Kidney epithelial cell (primary cell): ENCODE measurements around the gene OR51B5. TPM values are rescaled to one million over a fixed set of nuclear protein-coding genes. Genes with fewer than 3 reads are reported as not detected.
"Not testable (repeated sequence)": the region's sequence is repeated elsewhere in the genome, so short reads cannot be mapped to it uniquely, and the experiment has no call there.

Experiments used
- DNase-seq: peaks from one replicate; pipeline ENCODE4 v3.0.0-alpha.2; 2010; ENCODE audit warnings: low read depth
- H3K27me3 ChIP-seq: 2 replicates; pipeline ENCODE4 v1.6.0; 2011; ENCODE audit warnings: low read length; ENCODE audit not compliant: control insufficient read depth, insufficient read depth
- H3K36me3 ChIP-seq: 2 replicates; pipeline ENCODE4 v1.5.1; 2011; ENCODE audit warnings: low read length; ENCODE audit not compliant: control insufficient read depth, insufficient read depth
- H3K4me3 ChIP-seq: 2 replicates; pipeline ENCODE4 v1.5.1; 2011; ENCODE audit warnings: low read depth, mild to moderate bottlenecking, control low read depth, low read length
- CTCF ChIP-seq: IDR thresholded peaks from 2 replicates; pipeline ENCODE4 v1.5.1; 2011; ENCODE audit warnings: mild to moderate bottlenecking, moderate library complexity, low read length, control low read depth, inconsistent platforms; ENCODE audit not compliant: insufficient read depth, poor library complexity, severe bottlenecking
- total RNA-seq: library from RNA; depleted of rRNA; stranded (reverse); fragments of >200 nt; gene quantifications from 2 replicates; pipeline ENCODE4 v1.2.3, GENCODE V29; 2015

The OR51B5 gene
- total RNA-seq, 1 donor from 2014 or later, result not detected

DNA sequence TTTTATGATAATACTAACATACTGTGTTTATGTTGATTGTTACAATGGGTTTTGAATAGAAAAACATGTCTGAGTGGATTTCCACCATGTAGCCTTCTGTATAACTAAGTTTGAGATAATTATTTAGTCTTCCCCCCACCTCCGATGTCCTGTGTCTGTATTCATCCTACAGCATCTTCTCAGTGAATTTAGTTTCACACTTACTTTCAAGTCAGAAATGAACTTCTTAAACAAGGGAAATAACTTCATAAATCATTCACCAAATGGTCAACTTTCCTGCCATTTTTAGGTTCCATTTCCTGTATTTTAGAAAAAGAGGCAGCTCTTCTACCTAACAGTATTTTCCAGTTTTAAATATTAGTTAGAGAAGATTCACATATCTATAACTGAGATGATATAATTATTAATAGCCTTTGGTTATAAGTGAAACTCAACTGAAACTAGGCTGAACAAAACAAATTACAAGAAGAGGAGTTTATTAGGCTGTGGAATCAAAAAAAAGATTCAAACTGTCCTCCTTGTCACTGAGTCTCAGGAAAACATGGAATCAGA is 3.5 kb downstream of the OR51B5 start:
- Histone ChIP-seq H3K36me3 (no peaks in the 10 kb centered on the region), H3K27me3 (no peaks in the 10 kb centered on the region), H3K4me3 (no peak overlapping the region)
- TF ChIP-seq CTCF, result no peak
- no peak for DNase-seq

- H3K27me3 ChIP-seq, DNase-seq: not testable (repeated sequence)
Observed at GRCh38 chr11:5337253-5337652, 6.1 kb downstream of the OR51B5 start.

DNA sequence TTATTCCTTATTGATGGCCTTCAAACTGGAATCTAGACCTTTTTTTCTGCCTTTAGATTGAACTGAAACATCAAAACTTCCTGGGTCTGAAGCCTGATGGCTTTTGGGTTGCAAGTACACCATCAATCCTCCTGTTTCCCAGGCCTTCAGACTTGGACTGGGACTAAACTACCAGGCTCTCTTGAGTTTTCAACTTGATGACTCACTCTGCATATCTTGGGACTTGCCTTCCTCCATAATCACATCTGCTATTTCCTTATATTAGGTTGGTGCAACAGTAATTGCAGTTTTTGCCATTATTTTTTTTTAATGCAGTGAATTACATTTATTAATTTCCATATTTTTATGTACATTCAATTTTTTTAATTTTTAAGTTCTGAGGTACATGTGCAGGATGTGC is 7.0 kb downstream of the OR51B5 start:
- no peak for DNase-seq
- H3K4me3 ChIP-seq, result no peak overlapping the region
- H3K36me3 ChIP-seq, result no peaks in the 10 kb centered on the region
- H3K27me3 ChIP-seq, result no peaks in the 10 kb centered on the region
- TF ChIP-seq CTCF, result no peak

More at GRCh38 chr11:5337253-5337652, 6.1 kb downstream of the OR51B5 start:
- H3K4me3 ChIP-seq, H3K36me3 ChIP-seq: not testable (repeated sequence)

DNA sequence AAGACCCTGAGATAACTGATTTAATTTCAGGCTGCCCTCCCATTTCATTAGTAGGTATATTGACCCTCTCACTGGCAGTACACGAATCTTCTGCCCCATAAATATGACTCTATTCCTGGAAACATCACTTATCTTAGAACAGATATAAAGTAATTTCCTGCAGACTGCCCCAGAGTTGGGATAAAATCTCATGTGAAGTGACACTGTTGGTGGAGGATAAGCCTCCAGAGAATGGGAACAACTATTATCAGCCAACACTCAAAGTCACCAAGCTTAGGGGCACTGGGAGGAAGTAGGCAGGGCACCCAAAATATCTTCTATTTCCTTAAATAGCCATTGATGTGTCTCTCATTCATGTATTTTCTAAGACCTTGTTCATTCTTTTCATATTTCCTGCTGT is 8.2 kb downstream of the OR51B5 start:
- Histone ChIP-seq H3K36me3 (no peaks in the 10 kb centered on the region), H3K27me3 (no peaks in the 10 kb centered on the region), H3K4me3 (no peak overlapping the region)
- no peak for DNase-seq
- TF ChIP-seq CTCF, result no peak

GRCh38 chr11:5324197-5324596 is 19.1 kb downstream of the OR51B5 start, which contains the start of gene OR51B2:
Gene OR51B2 (minus strand): TSS chr11:5324297. CDS start chr11:5324297, 0 bp downstream.
- Histone ChIP-seq H3K27me3 (no peaks in the 10 kb centered on the region), H3K4me3 (no peak within 1 kb of the TSS), H3K36me3 (no peaks in the 10 kb centered on the region)
- no peak for DNase-seq
- TF ChIP-seq CTCF, result no peak

DNA sequence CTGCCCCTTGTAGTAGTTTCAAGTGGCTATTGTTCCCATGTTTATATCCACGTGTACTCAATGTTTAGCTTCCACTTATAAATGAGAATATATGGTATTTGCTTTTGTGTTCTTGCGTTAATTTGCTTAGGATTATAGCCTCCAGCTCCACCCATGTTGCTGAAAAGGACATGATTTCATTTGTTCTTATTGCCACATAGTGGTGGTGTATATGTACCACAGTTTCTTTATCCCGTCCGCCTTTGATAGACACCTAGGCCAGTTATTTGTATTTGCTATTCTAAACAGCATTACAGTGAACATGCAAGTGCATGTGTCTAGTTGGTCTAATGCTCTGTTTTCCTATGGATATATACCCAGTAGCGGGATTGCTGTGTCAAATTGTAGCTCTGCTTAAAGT is 26.0 kb downstream of the OR51B5 start:
- Histone ChIP-seq H3K4me3 (no peak overlapping the region), H3K36me3 (no peaks in the 10 kb centered on the region), H3K27me3 (no peaks in the 10 kb centered on the region)
- no peak for TF ChIP-seq CTCF
- no peak for DNase-seq

DNA sequence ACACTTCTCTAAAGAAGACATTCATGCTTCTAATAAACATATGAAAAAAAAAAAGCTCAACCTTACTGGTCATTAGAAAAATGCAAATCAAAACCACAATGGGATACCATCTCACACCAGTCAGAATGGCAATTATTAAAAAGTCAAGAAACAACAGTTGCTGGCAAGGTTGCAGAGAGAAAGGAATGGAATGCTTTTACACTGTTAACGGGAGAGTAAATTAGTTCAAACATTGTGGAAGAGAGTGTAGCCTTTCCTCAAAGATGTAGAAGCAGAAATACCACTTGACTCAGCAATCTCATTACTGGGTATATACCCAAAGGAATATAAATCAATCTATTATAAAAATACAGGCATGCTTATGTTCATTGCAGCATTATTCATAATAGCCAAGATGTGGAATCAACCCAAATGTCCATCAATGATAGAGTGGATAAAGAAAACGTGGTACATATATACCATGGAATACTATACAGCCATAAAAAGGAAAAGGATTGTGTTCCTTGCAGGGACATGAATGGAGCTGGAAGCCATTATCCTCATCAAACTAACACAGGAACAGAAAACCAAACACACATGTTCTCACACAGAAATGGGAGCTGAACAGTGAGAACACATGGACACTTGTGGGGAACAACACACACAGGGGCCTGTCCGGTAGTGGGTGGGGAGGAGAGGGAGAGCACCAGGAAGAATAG is 29.8 kb downstream of the OR51B5 start:
- not testable (repeated sequence) for H3K27me3 ChIP-seq, H3K4me3 ChIP-seq, H3K36me3 ChIP-seq, DNase-seq
